ENCODE results near the gene GALNT2.

GALNT2 gene

GRCh38 chr1:230165536-230165935 is 98.5 kb downstream of the GALNT2 start:
- no peak for ATAC-seq
- TF ChIP-seq TCF4 (CRISPR knock-in tag; IDR thresholded peaks at IDR 0.05; ENCODE audit: borderline replicate concordance) (no peak), ESRRG (CRISPR knock-in tag; IDR thresholded peaks at IDR 0.05) (no peak), CSDC2 (CRISPR knock-in tag; IDR thresholded peaks at IDR 0.05) (no peak), POU6F1 (CRISPR knock-in tag; IDR thresholded peaks at IDR 0.05; ENCODE audit: borderline replicate concordance, low read depth) (no peak), ZNF8 (CRISPR knock-in tag; IDR thresholded peaks at IDR 0.05) (no peak), ARNTL (CRISPR knock-in tag; IDR thresholded peaks at IDR 0.05; ENCODE audit: borderline replicate concordance, low read depth) (no peak), GLIS3 (CRISPR knock-in tag; IDR thresholded peaks at IDR 0.05) (no peak), ZFP3 (CRISPR knock-in tag; IDR thresholded peaks at IDR 0.05) (no peak), PPARA (CRISPR knock-in tag; IDR thresholded peaks at IDR 0.05; ENCODE audit: borderline replicate concordance) (no peak), OSR1 (CRISPR knock-in tag; IDR thresholded peaks at IDR 0.05) (no peak), RARB (CRISPR knock-in tag; IDR thresholded peaks at IDR 0.05) (no peak), CREB5 (CRISPR knock-in tag; IDR thresholded peaks at IDR 0.05; ENCODE audit: low read depth) (no peak), TOX (CRISPR knock-in tag; IDR thresholded peaks at IDR 0.05; ENCODE audit: borderline replicate concordance) (no peak), BACH2 (CRISPR knock-in tag; IDR thresholded peaks at IDR 0.05; ENCODE audit: borderline replicate concordance) (no peak)
- TF ChIP-seq, protein P1, sequence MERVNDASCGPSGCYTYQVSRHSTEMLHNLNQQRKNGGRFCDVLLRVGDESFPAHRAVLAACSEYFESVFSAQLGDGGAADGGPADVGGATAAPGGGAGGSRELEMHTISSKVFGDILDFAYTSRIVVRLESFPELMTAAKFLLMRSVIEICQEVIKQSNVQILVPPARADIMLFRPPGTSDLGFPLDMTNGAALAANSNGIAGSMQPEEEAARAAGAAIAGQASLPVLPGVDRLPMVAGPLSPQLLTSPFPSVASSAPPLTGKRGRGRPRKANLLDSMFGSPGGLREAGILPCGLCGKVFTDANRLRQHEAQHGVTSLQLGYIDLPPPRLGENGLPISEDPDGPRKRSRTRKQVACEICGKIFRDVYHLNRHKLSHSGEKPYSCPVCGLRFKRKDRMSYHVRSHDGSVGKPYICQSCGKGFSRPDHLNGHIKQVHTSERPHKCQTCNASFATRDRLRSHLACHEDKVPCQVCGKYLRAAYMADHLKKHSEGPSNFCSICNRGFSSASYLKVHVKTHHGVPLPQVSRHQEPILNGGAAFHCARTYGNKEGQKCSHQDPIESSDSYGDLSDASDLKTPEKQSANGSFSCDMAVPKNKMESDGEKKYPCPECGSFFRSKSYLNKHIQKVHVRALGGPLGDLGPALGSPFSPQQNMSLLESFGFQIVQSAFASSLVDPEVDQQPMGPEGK (CRISPR knock-in tag; IDR thresholded peaks at IDR 0.05; ENCODE audit: borderline replicate concordance), result no peak

DNA sequence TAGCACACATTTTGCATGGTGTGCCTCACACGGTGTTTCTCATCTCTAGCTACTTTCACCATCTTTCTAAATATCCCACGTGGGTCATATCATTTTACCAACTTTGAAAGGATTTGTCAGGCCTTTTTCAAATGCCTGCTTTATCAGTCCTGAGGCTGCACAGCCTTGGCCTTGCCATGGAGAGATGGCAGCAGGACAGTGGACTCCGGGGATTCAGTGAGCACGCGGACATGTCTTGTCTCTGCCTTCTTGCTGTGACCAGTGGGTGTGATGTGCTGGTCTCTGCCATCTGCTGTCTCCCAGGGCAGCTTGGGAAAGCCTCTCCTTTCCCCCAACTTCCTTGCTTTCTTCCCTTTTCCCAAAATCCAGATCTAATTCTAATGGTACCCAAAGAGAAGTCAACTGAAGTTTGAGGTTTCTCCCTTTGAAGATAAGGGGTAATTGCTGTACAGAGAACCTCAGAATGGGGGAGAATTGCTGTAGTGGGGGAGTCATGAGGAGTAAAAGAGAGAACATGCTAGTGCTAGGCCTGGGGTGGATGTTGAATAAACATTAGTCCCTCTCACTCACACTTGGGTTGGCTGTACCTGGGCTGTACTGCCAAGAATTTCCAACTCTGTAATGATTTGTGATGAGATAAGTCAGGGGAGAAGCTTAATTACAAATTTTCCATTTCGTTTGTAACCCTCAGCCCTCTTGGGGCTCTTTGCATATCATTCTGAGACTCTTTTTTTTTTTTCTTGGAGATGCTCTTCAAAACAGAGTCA is 99.5 kb downstream of the GALNT2 start:
- no peak for TF ChIP-seq RARB (CRISPR knock-in tag; IDR thresholded peaks at IDR 0.05)
- TF ChIP-seq, protein P1 (CRISPR knock-in tag; IDR thresholded peaks at IDR 0.05; ENCODE audit: borderline replicate concordance), result no peak
- no peak for TF ChIP-seq CREB5 (CRISPR knock-in tag; IDR thresholded peaks at IDR 0.05; ENCODE audit: low read depth)
- TF ChIP-seq ARNTL (CRISPR knock-in tag; IDR thresholded peaks at IDR 0.05; ENCODE audit: borderline replicate concordance, low read depth), result no peak
- no peak for TF ChIP-seq ZNF70 (CRISPR knock-in tag; IDR thresholded peaks at IDR 0.05)
- no peak for TF ChIP-seq CSRNP3 (CRISPR knock-in tag; IDR thresholded peaks at IDR 0.05)
- TF ChIP-seq ZFP30 (CRISPR knock-in tag; IDR thresholded peaks at IDR 0.05), result no peak
- TF ChIP-seq POU6F1 (CRISPR knock-in tag; IDR thresholded peaks at IDR 0.05; ENCODE audit: borderline replicate concordance, low read depth), result no peak
- no peak for TF ChIP-seq OSR1 (CRISPR knock-in tag; IDR thresholded peaks at IDR 0.05)
- no peak for TF ChIP-seq ZNF565 (CRISPR knock-in tag; conservative IDR thresholded peaks at IDR 0.05; ENCODE audit: low read depth)
- no peak for TF ChIP-seq TCF4 (CRISPR knock-in tag; IDR thresholded peaks at IDR 0.05; ENCODE audit: borderline replicate concordance)
- TF ChIP-seq, protein P2, sequence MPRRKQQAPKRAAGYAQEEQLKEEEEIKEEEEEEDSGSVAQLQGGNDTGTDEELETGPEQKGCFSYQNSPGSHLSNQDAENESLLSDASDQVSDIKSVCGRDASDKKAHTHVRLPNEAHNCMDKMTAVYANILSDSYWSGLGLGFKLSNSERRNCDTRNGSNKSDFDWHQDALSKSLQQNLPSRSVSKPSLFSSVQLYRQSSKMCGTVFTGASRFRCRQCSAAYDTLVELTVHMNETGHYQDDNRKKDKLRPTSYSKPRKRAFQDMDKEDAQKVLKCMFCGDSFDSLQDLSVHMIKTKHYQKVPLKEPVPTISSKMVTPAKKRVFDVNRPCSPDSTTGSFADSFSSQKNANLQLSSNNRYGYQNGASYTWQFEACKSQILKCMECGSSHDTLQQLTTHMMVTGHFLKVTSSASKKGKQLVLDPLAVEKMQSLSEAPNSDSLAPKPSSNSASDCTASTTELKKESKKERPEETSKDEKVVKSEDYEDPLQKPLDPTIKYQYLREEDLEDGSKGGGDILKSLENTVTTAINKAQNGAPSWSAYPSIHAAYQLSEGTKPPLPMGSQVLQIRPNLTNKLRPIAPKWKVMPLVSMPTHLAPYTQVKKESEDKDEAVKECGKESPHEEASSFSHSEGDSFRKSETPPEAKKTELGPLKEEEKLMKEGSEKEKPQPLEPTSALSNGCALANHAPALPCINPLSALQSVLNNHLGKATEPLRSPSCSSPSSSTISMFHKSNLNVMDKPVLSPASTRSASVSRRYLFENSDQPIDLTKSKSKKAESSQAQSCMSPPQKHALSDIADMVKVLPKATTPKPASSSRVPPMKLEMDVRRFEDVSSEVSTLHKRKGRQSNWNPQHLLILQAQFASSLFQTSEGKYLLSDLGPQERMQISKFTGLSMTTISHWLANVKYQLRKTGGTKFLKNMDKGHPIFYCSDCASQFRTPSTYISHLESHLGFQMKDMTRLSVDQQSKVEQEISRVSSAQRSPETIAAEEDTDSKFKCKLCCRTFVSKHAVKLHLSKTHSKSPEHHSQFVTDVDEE (CRISPR knock-in tag; IDR thresholded peaks at IDR 0.05), result no peak
- no peak for TF ChIP-seq CSDC2 (CRISPR knock-in tag; IDR thresholded peaks at IDR 0.05)
- TF ChIP-seq GLIS3 (CRISPR knock-in tag; IDR thresholded peaks at IDR 0.05), result no peak
- no peak for TF ChIP-seq ZNF8 (CRISPR knock-in tag; IDR thresholded peaks at IDR 0.05)
- TF ChIP-seq PPARA (CRISPR knock-in tag; IDR thresholded peaks at IDR 0.05; ENCODE audit: borderline replicate concordance), result no peak
- ATAC-seq, result no peak
